Natural killer cell treated with Interleukin-12 subunit alpha and Interleukin-12 subunit beta and Interleukin-15 and Interleukin-18, amount 100 ng/mL, for 72 hours (primary cell): ENCODE data around the gene MDK. TPM values are rescaled to one million over a fixed set of nuclear protein-coding genes. Genes with fewer than 3 reads are reported as not detected.

Experiments
- ATAC-seq, 2 donors: fragments of 150-1000 bp; cut with Tn5 transposase in 1 of 2; sonication (Bioruptor Pico), chemical (Tn5 transposase) in 1 of 2; 2 replicates each; pipeline ENCODE4 v1.10.0; 2021
- DNase-seq: peaks from one replicate; pipeline ENCODE4 v3.0.0; 2022; ENCODE audit warnings: low spot score
- H3K27ac Mint-ChIP-seq, 2 donors: 1 replicate in 1 of 2; 2 replicates in 1 of 2; pipeline ENCODE4 v1.8.0; 2022; ENCODE audit warnings: mixed read lengths in 2 of 2, mild to moderate bottlenecking in 1 of 2, moderate library complexity in 1 of 2
- H3K27me3 Mint-ChIP-seq, 2 donors: 1 replicate in 1 of 2; 2 replicates in 1 of 2; pipeline ENCODE4 v1.8.0; 2022; ENCODE audit warnings: mixed read lengths in 2 of 2
- H3K36me3 Mint-ChIP-seq: one replicate; pipeline ENCODE4 v1.8.0; 2022; ENCODE audit warnings: mixed read lengths
- H3K4me1 Mint-ChIP-seq, 2 donors: 1 replicate in 1 of 2; 2 replicates in 1 of 2; pipeline ENCODE4 v1.8.0; 2022; ENCODE audit warnings: low read depth in 2 of 2, mixed read lengths in 2 of 2, mild to moderate bottlenecking in 1 of 2
- H3K4me3 Mint-ChIP-seq: one replicate; pipeline ENCODE4 v1.8.0; 2022; ENCODE audit warnings: mixed read lengths
- H3K9me3 Mint-ChIP-seq: 2 replicates; pipeline ENCODE4 v1.8.0; 2022; ENCODE audit warnings: mixed read lengths
- total RNA-seq, 2 donors: library from RNA; stranded (reverse); gene quantifications; one replicate each; pipeline ENCODE4 v1.2.3, GENCODE V29; 2022

Gene MDK
- total RNA-seq, 2 donors from 2014 or later: 1.4 to 4.0 TPM

DNA sequence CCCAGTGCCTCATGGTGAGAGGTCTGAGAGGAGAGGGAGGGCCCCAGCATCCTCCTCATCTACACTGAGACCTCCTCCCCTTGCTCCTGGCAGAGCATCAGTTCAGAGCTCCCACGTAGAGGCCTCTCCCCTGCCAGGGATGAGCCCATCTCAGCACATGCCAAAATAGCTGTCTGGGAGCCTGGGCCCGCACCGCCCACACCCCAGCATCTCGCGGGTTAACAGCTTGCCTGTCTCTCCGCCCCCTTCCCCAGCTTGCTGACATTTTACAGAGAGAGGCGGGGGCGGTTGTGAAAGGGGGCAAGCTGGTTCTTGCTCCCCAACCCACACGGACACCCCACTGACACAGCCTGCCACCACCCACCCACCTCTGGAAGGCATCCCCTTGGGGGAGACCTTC lies 27.8 kb upstream of the MDK start:
- Mint-ChIP-seq H3K36me3 (no peaks in the 10 kb centered on the region), H3K4me1 (peaks cover 62 to 63% of the 10 kb centered on the region in 2 donors), H3K9me3 (no peaks in the 10 kb centered on the region), H3K4me3 (peak overlapping the region; percentile 69), H3K27me3 (no peaks in the 10 kb centered on the region), H3K27ac (peak overlapping the region; percentile 64 to 87)
- DNase-seq (no peak), ATAC-seq (peak in 1 of 2 donors; percentile 29)

DNA sequence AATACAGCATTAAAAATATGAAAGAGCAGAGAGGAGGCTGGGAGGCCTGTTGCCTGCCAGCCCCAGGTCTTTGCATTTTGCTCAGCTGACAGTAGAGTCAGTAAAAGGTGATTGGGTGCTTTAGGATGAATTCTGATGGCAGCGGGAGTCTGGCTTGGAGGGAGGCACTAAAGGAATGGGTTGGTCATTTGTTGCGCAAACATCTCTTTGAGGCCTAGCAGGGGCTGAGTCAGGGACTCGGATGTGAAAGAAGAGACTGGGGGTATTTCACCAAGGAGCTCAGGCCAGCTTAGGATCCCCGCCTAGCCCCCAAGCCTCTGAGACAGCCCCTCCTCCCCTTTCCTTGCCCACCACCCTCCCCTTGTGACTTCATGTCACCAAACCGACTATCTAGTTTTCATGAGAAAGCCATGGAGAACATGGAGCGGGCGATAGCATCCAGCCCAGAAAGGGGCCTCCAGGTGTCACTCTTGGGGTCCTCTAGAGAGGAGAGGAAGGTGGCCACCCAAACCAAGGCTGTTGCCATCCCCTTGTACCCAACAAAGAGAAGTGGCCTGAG lies 24.5 kb upstream of the MDK start:
- H3K4me3 Mint-ChIP-seq: peak overlapping the region; percentile 48
- no peaks in the 10 kb centered on the region for H3K27me3 Mint-ChIP-seq
- H3K9me3 Mint-ChIP-seq: no peaks in the 10 kb centered on the region
- no peaks in the 10 kb centered on the region for H3K36me3 Mint-ChIP-seq
- DNase-seq (no peak), ATAC-seq (no peak)
- H3K27ac Mint-ChIP-seq: peak overlapping the region; percentile 74 to 84
- peaks cover 50 to 55% of the 10 kb centered on the region in 2 donors for H3K4me1 Mint-ChIP-seq

GRCh38 chr11:46357483-46357936 lies 24.0 kb upstream of the MDK start:
- Mint-ChIP-seq H3K4me1 (peaks cover 53 to 58% of the 10 kb centered on the region in 2 donors), H3K36me3 (no peaks in the 10 kb centered on the region), H3K4me3 (peak overlapping the region; percentile 5), H3K27ac (peak overlapping the region; percentile 74 to 84), H3K9me3 (no peaks in the 10 kb centered on the region), H3K27me3 (no peaks in the 10 kb centered on the region)
- ATAC-seq: no peak
- DNase-seq: no peak

DNA sequence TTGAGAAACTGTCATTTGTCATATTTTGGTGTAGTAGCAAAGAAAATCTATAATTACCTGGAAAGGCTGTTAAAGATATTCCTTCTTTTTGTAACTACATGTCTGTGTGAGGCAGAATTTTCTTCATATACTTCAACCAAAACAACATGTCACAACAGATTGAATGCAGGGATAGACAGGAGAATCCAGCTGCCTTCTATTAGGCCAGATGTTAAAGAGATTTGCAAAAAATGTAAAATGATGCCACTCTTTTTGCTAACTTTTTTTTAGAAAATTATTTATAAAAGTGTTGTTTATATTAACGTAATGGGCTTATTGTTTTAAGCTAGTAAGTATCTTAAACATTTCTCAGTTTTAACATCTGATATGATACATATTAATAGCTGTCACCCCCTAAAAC lies 21.5 kb upstream of the MDK start:
- Mint-ChIP-seq H3K4me1 (peaks cover 48 to 56% of the 10 kb centered on the region in 2 donors), H3K4me3 (peak overlapping the region; percentile 87), H3K27ac (peak overlapping the region in 1 of 2 donors; percentile 97), H3K36me3 (no peaks in the 10 kb centered on the region), H3K9me3 (no peaks in the 10 kb centered on the region), H3K27me3 (no peaks in the 10 kb centered on the region)
- ATAC-seq: no peak
- no peak for DNase-seq

DNA sequence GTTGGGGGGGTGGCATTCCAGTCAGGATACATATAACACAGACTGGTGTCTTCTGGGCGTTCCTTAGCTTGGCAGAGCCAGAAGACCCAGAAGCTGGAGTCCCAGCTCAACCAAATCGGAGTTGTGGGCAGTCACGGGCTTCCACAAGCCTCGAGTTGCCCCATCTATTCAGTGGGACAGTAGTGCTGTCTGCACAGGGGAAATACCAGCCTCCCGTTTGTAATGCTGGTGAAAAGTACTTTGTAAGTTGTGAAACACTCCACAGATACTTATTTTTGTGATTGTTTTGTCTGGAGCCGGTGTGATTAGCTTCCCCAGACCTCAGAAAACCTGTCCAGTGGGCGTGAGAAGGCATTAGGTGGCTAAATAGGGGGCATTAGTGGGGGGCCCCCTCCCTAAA lies 20.6 kb upstream of the MDK start:
- DNase-seq: no peak
- H3K27me3 Mint-ChIP-seq: no peaks in the 10 kb centered on the region
- peak overlapping the region; percentile 95 to 97 for H3K27ac Mint-ChIP-seq
- H3K4me1 Mint-ChIP-seq: peaks cover 50 to 56% of the 10 kb centered on the region in 2 donors
- H3K4me3 Mint-ChIP-seq: peak overlapping the region; percentile 87
- H3K36me3 Mint-ChIP-seq: no peaks in the 10 kb centered on the region
- ATAC-seq: peak; percentile 57 to 67
- no peaks in the 10 kb centered on the region for H3K9me3 Mint-ChIP-seq

GRCh38 chr11:46361283-46362155 lies 19.9 kb upstream of the MDK start:
- ATAC-seq (peak; percentile 85 to 86), DNase-seq (peak; percentile 80)
- peak overlapping the region; percentile 95 to 97 for H3K27ac Mint-ChIP-seq
- H3K36me3 Mint-ChIP-seq: no peaks in the 10 kb centered on the region
- no peaks in the 10 kb centered on the region for H3K27me3 Mint-ChIP-seq
- H3K4me3 Mint-ChIP-seq: peak overlapping the region; percentile 87
- H3K9me3 Mint-ChIP-seq: no peaks in the 10 kb centered on the region
- peaks cover 45 to 51% of the 10 kb centered on the region in 2 donors for H3K4me1 Mint-ChIP-seq

GRCh38 chr11:46362156-46363030 lies 19.1 kb upstream of the MDK start:
- DNase-seq (no peak), ATAC-seq (no peak)
- Mint-ChIP-seq H3K27me3 (no peaks in the 10 kb centered on the region), H3K36me3 (no peaks in the 10 kb centered on the region), H3K4me3 (peak overlapping the region; percentile 87), H3K9me3 (no peaks in the 10 kb centered on the region), H3K4me1 (peaks cover 37 to 47% of the 10 kb centered on the region in 2 donors), H3K27ac (peak overlapping the region; percentile 95 to 97)

GRCh38 chr11:46363031-46363407 lies 18.4 kb upstream of the MDK start:
- DNase-seq: peak; percentile 74
- ATAC-seq: peak; percentile 65 to 70
- no peaks in the 10 kb centered on the region for H3K36me3 Mint-ChIP-seq
- no peaks in the 10 kb centered on the region for H3K27me3 Mint-ChIP-seq
- peak overlapping the region; percentile 95 to 97 for H3K27ac Mint-ChIP-seq
- H3K4me1 Mint-ChIP-seq: peaks cover 31 to 43% of the 10 kb centered on the region in 2 donors
- peak overlapping the region; percentile 87 for H3K4me3 Mint-ChIP-seq
- no peaks in the 10 kb centered on the region for H3K9me3 Mint-ChIP-seq

DNA sequence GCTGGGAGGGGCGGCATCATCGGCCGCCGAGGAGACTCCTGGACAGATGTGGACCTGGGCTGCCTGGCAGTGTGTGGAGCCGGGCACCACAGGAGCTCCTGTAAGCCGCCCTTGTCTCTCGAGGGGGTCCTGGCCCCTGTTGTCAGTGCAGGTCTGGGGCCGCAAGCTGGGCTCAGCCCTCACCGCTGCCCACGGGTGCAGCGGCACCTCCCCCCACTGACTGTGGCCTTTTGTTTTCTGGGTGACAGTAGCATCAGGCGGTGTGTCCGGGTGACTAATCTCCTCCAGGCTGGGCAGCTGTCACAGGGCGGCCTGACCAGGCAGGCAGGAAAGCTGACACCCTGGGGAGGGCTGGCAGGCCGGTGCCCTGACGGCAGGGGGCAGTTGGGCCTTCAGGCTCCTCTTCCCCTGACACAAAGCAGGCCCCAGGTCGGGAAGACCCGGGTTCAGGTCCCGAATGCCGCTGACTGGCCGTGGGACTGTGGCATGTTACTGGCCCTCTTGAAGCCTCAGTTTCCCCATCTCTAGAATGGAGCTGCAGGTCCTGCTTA lies 17.9 kb upstream of the MDK start:
- Mint-ChIP-seq H3K4me3 (peak overlapping the region; percentile 87), H3K27ac (peak overlapping the region; percentile 95 to 97), H3K36me3 (no peaks in the 10 kb centered on the region), H3K27me3 (no peaks in the 10 kb centered on the region), H3K9me3 (no peaks in the 10 kb centered on the region), H3K4me1 (peaks cover 33 to 42% of the 10 kb centered on the region in 2 donors)
- DNase-seq (no peak), ATAC-seq (peak; percentile 31 to 43)

GRCh38 chr11:46364056-46364455 lies 17.4 kb upstream of the MDK start:
- peak overlapping the region; percentile 44 to 95 for H3K27ac Mint-ChIP-seq
- H3K36me3 Mint-ChIP-seq: no peaks in the 10 kb centered on the region
- no peak for ATAC-seq
- H3K27me3 Mint-ChIP-seq: no peaks in the 10 kb centered on the region
- DNase-seq: no peak
- H3K9me3 Mint-ChIP-seq: no peaks in the 10 kb centered on the region
- H3K4me3 Mint-ChIP-seq: no peak overlapping the region
- H3K4me1 Mint-ChIP-seq: peaks cover 33 to 42% of the 10 kb centered on the region in 2 donors

DNA sequence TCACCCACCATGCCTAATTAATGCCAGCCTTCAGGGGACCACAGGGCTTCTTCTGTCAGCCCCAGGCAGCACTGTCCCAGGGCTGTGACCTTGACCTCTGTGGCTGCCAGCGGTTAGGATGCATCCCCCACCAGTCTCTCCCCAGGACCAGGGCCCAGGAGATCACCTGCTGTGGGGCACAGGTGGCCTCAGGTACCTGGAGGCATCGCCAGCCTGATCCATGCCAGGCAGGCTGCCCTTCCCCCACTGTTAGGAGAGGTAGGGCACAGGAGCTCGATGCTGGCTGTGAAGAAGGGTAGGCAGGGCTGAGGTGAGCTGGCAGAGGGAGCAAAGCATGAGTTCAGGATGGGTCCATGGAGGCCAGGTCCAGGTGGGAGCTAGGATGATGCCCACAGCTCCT lies 16.7 kb upstream of the MDK start:
- Mint-ChIP-seq H3K36me3 (no peaks in the 10 kb centered on the region), H3K9me3 (no peaks in the 10 kb centered on the region), H3K4me1 (peaks cover 33 to 44% of the 10 kb centered on the region in 2 donors), H3K27ac (peak overlapping the region; percentile 44 to 95), H3K4me3 (no peak overlapping the region), H3K27me3 (no peaks in the 10 kb centered on the region)
- DNase-seq: no peak
- ATAC-seq: no peak

GRCh38 chr11:46366260-46366659 lies 15.2 kb upstream of the MDK start:
- ATAC-seq (no peak), DNase-seq (no peak)
- no peaks in the 10 kb centered on the region for H3K36me3 Mint-ChIP-seq

DNA sequence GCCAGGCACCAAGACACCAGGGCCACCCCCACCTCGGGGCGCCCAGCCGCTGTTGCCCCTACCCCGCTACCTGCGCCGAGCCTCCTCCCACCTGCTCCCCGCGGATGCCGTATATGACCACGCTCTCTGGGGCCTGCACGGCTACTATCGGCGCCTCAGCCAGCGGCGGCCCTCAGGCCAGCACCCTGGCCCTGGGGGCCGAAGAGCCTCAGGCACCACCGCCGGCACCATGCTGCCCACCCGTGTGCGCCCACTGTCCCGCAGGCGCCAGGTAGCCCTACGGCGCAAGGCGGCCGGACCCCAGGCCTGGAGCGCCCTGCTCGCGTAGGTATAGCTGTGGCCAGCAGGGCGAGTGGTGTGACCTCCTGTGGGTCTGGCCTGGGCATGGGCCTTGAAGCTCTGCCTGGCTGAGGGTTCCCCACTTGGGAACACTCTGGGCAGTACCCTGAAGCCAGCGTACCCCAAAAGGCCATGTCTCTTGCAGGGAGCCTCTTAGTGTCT lies 14.8 kb upstream of the MDK start:
- H3K9me3 Mint-ChIP-seq: no peaks in the 10 kb centered on the region
- no peak for DNase-seq
- no peak overlapping the region for H3K27ac Mint-ChIP-seq
- H3K27me3 Mint-ChIP-seq: no peaks in the 10 kb centered on the region
- peaks cover 24 to 30% of the 10 kb centered on the region in 2 donors for H3K4me1 Mint-ChIP-seq
- H3K4me3 Mint-ChIP-seq: no peak overlapping the region
- no peak for ATAC-seq
- no peaks in the 10 kb centered on the region for H3K36me3 Mint-ChIP-seq

More at GRCh38 chr11:46366260-46366659, 15.2 kb upstream of the MDK start:
- Mint-ChIP-seq H3K9me3 (no peaks in the 10 kb centered on the region), H3K4me1 (peaks cover 25 to 35% of the 10 kb centered on the region in 2 donors), H3K4me3 (no peak overlapping the region), H3K27me3 (no peaks in the 10 kb centered on the region), H3K27ac (no peak overlapping the region)
